ENCODE data around the gene KIAA1328.

GRCh38 chr18:37218022-37218590 is 389.2 kb downstream of the KIAA1328 start:
- TF ChIP-seq CTCF (IDR thresholded peaks at IDR 0.05) (no peak), SIN3A (IDR thresholded peaks at IDR 0.05; ENCODE audit: borderline replicate concordance, insufficient read depth, low read depth, low read length) (no peak), POLR2AphosphoS5 (IDR thresholded peaks at IDR 0.05; ENCODE audit: low read depth, low read length) (no peak), TCF7L2 (IDR thresholded peaks at IDR 0.05; ENCODE audit: low read depth, low read length) (no peak)
